ENCODE data around the gene UBTF. TPM values are rescaled to one million over a fixed set of nuclear protein-coding genes. Genes with fewer than 3 reads are reported as not detected.
A peak's percentile ranks its signal among the peaks of the same experiment; 100 is the strongest.

The UBTF gene
- total and polyA plus RNA-seq, 9 of the 15 experiments (the other 6 are each of a cell fraction or from before 2014, with no cell fraction given), result 1.2 to 113 (median 83.6) TPM

GRCh38 chr17:44176671-44177501 lies 42.6 kb downstream of the UBTF start:
- Histone ChIP-seq H4K20me1 (replicated peaks; ENCODE audit: control insufficient read depth, insufficient read depth, low read length) (no peaks in the 10 kb centered on the region), H3K27ac (ENCODE audit: extremely low read depth, low read depth, low read length) (no peak overlapping the region), H3K4me1 (replicated peaks in 1 of 2; ENCODE audit: control insufficient read depth in 2 of 2, insufficient read depth in 2 of 2, low read length in 2 of 2) (peaks cover 0 to 13% of the 10 kb centered on the region in 2 experiments; a peak in 1 of 5 replicates), H3K36me3 (ENCODE audit: control insufficient read depth, insufficient read depth, low read length) (peaks cover 33% of the 10 kb centered on the region; the same call in 2 of the 3 replicates), H3K79me2 (ENCODE audit: control insufficient read depth, insufficient read depth, low read length) (peaks cover 2% of the 10 kb centered on the region; the same call in 1 of the 3 replicates), H3K9me1 (ENCODE audit: control insufficient read depth, insufficient read depth, low read length) (no peaks in the 10 kb centered on the region), H3K4me3 (no peak overlapping the region), H3K9me3 (replicated peaks; ENCODE audit: control insufficient read depth, insufficient read depth, low read depth, low read length) (no peaks in the 10 kb centered on the region), H3K27me3 (ENCODE audit: control insufficient read depth in 2 of 2, insufficient read depth in 2 of 2, low read length in 2 of 2) (no peaks in the 10 kb centered on the region), H2AFZ (ENCODE audit: low read depth, low read length) (no peak overlapping the region), H3K9ac (ENCODE audit: insufficient read depth in 1 of 2, low read depth in 2 of 2, low read length in 2 of 2) (no peak overlapping the region), H3K4me2 (ENCODE audit: insufficient read depth, low read length) (no peak overlapping the region)
- ChIA-PET CTCF (ENCODE audit: low intra/inter-chr PET ratio) (no interaction called here), POLR2A (interaction anchor here (0.6 to 3.2 kb wide), 5 partner anchors 9 to 121 kb away, joined by 3 to 10 read pairs (median 3); no protein-coding TSS in a partner anchor)
- WGBS (ENCODE audit: insufficient coverage, low coverage, missing lambda C conversion rate), result 98% methylated on average over 21 of the region's 54 CpGs
- intact Hi-C loops (cut with micrococcal nuclease) (no loop called here), in situ Hi-C loops (cut with MboI) (no loop called here)
- DNase-seq (ENCODE audit: extremely low read depth in 1 of 4, low spot score in 3 of 4) (no peak), ATAC-seq (peak; percentile 31), FAIRE-seq (no peak)
- no TSS peak for BruUV-seq (replicated peaks)
- TF ChIP-seq CHD7 (IDR thresholded peaks at IDR 0.05; ENCODE audit: low read depth, low read length), result no peak
- TF ChIP-seq, protein P1, sequence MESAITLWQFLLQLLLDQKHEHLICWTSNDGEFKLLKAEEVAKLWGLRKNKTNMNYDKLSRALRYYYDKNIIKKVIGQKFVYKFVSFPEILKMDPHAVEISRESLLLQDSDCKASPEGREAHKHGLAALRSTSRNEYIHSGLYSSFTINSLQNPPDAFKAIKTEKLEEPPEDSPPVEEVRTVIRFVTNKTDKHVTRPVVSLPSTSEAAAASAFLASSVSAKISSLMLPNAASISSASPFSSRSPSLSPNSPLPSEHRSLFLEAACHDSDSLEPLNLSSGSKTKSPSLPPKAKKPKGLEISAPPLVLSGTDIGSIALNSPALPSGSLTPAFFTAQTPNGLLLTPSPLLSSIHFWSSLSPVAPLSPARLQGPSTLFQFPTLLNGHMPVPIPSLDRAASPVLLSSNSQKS (CRISPR knock-in tag; IDR thresholded peaks at IDR 0.05), result no peak
- TF ChIP-seq POLR2A (conservative IDR thresholded peaks at IDR 0.05), result no peak
- TF ChIP-seq YBX1 (IDR thresholded peaks at IDR 0.05), result no peak
- no peak for TF ChIP-seq BACH1 (tag; IDR thresholded peaks at IDR 0.05)
- no peak for TF ChIP-seq NFE2L1 (tag; IDR thresholded peaks at IDR 0.05; ENCODE audit: borderline replicate concordance, low read depth)
- TF ChIP-seq RBFOX2 (IDR thresholded peaks at IDR 0.05; ENCODE audit: low read depth, low read length), result peak; percentile 57; the same call in 1 of the 2 replicates
- TF ChIP-seq ZNF583 (CRISPR knock-in tag; IDR thresholded peaks at IDR 0.05), result no peak
- no peak for TF ChIP-seq HMG20B (CRISPR knock-in tag; IDR thresholded peaks at IDR 0.05)

All from K562 (cell line).